Lung (tissue), 12 donors: ENCODE results near the gene TP63. TPM values are rescaled to one million over a fixed set of nuclear protein-coding genes. Genes with fewer than 3 reads are reported as not detected.
A peak's percentile ranks its signal among the peaks of the same experiment; 100 is the strongest.

Experiments used
- ATAC-seq: fragments of 200-7000 bp; cut with Tn5 transposase; one replicate; pipeline ENCODE4 v1.9.1; 2020; ENCODE audit warnings: moderate number of reproducible peaks; ENCODE audit not compliant: insufficient read depth, low FRiP score
- DNase-seq, 3 donors: peaks; one replicate each; pipeline ENCODE4 v3.0.0-alpha.2; 2013 to 2017
- H3K27ac ChIP-seq, 2 donors: one replicate each; pipeline ENCODE4 v1.5.1; 2013; ENCODE audit warnings: mild to moderate bottlenecking in 2 of 2, moderate library complexity in 2 of 2, control low read depth in 1 of 2, inconsistent platforms in 1 of 2, low read depth in 1 of 2, low read length in 1 of 2
- H3K27me3 ChIP-seq, 3 donors: one replicate each; pipeline ENCODE4 v1.5.1; 2013; ENCODE audit warnings: low read length in 2 of 3; ENCODE audit not compliant: control insufficient read depth in 3 of 3, insufficient read depth in 3 of 3
- H3K36me3 ChIP-seq, 4 donors: one replicate each; pipeline ENCODE4 v1.5.1; 2013; ENCODE audit warnings: low read length in 4 of 4, mild to moderate bottlenecking in 1 of 4, moderate library complexity in 1 of 4; ENCODE audit not compliant: control insufficient read depth in 4 of 4, insufficient read depth in 4 of 4
- H3K4me1 ChIP-seq, 5 donors: one replicate each; pipeline ENCODE4 v1.5.1; 2013; ENCODE audit warnings: low read length in 5 of 5, mild to moderate bottlenecking in 2 of 5, moderate library complexity in 1 of 5; ENCODE audit not compliant: control insufficient read depth in 5 of 5, insufficient read depth in 5 of 5
- H3K4me3 ChIP-seq: one replicate; pipeline ENCODE4 v1.5.1; 2013; ENCODE audit warnings: mild to moderate bottlenecking, control low read depth, moderate library complexity
- H3K9ac ChIP-seq, 2 donors: one replicate each; pipeline ENCODE4 v1.5.1; 2013; ENCODE audit warnings: low read length in 2 of 2, control low read depth in 1 of 2; ENCODE audit not compliant: insufficient read depth in 1 of 2
- H3K9me3 ChIP-seq, 4 donors: one replicate each; pipeline ENCODE4 v1.5.1; 2013; ENCODE audit warnings: low read length in 3 of 4, mild to moderate bottlenecking in 1 of 4, moderate library complexity in 1 of 4; ENCODE audit not compliant: control insufficient read depth in 4 of 4, insufficient read depth in 3 of 4
- CTCF ChIP-seq: IDR thresholded peaks from 2 replicates; pipeline ENCODE4 v1.5.1; 2012; ENCODE audit warnings: mild to moderate bottlenecking; ENCODE audit errors: control extremely low read depth, extremely low read depth
- WGBS, 2 donors: extraction: QIAGEN DNeasy Blood & Tissue Kit; methylation state at CpG; one replicate each; pipeline ENCODE4 v1.1.7; 2013; 5-methylcytosine and 5-hydroxymethylcytosine counted together
- polyA plus RNA-seq, 2 donors: library from polyadenylated mRNA; stranded (reverse); fragments of 200-250 nt; gene quantifications; one replicate each; pipeline ENCODE4 v1.2.1, GENCODE V29; 2013
- total RNA-seq, 2 donors: library from RNA; depleted of rRNA in 1 of 2; stranded (reverse); fragments of >200 nt in 1 of 2; gene quantifications; one replicate each; pipeline ENCODE4 v1.2.1, GENCODE V29; 2014 to 2021
- donor health status: control.
- donor health status: control.
- donor health status: Bipolar disorder and iron deficiency.
- donor health status: healthy.
- donor health status: DM: yes; HTN: yes; CAD: no.

The TP63 gene
- total and polyA plus RNA-seq, 4 donors: 1.1 to 12.3 (median 2.7) TPM

GRCh38 chr3:189914799-189915198 lies 283.6 kb downstream of the TP63 start:
- no peaks in the 10 kb centered on the region for H3K9me3 ChIP-seq
- no peaks in the 10 kb centered on the region for H3K27me3 ChIP-seq
- H3K4me3 ChIP-seq: no peak overlapping the region
- H3K36me3 ChIP-seq: no peaks in the 10 kb centered on the region
- peak in 1 of 3 donors; percentile 0 for DNase-seq
- no peak for ATAC-seq
- H3K9ac ChIP-seq: no peak overlapping the region
- WGBS, 2 donors: 42 to 75% methylated on average over 3 of the region's 3 CpGs
- no peak for TF ChIP-seq CTCF
- no peak overlapping the region for H3K27ac ChIP-seq
- no peaks in the 10 kb centered on the region for H3K4me1 ChIP-seq

- ATAC-seq (no peak), DNase-seq (no peak)
- H3K9ac ChIP-seq: no peak overlapping the region
- peaks cover 0 to 3% (median 0%) of the 10 kb centered on the region in 4 donors for H3K9me3 ChIP-seq
- H3K27me3 ChIP-seq: no peaks in the 10 kb centered on the region
- no peak for TF ChIP-seq CTCF
- H3K36me3 ChIP-seq: no peaks in the 10 kb centered on the region
- no peaks in the 10 kb centered on the region for H3K4me1 ChIP-seq
- no peak overlapping the region for H3K27ac ChIP-seq
- no peak overlapping the region for H3K4me3 ChIP-seq
Observed at GRCh38 chr3:189921770-189922169, 290.6 kb downstream of the TP63 start.

- DNase-seq: no peak
- Histone ChIP-seq H3K4me3 (no peak overlapping the region), H3K9ac (no peak overlapping the region), H3K27ac (no peak overlapping the region), H3K4me1 (no peaks in the 10 kb centered on the region), H3K27me3 (no peaks in the 10 kb centered on the region), H3K36me3 (no peaks in the 10 kb centered on the region), H3K9me3 (no peaks in the 10 kb centered on the region)
- no peak for ATAC-seq
- 77 to 81% methylated on average over 6 of the region's 6 CpGs for WGBS, 2 donors
- no peak for TF ChIP-seq CTCF
Observed at GRCh38 chr3:189927975-189928895, 297.0 kb downstream of the TP63 start.
